GM19328 (cell line): Measurements from ENCODE around the gene SFT2D1.
"Not testable (repeated sequence)": the region's sequence is repeated elsewhere in the genome, so short reads cannot be mapped to it uniquely, and the experiment has no call there.

Experiments used
- ATAC-seq: cut with Tn5 transposase; IDR thresholded peaks from one replicate; pipeline ENCODE4 v1.9.1; 2021; ENCODE audit warnings: mild to moderate bottlenecking, moderate library complexity; ENCODE audit not compliant: unreplicated experiment

Gene SFT2D1

GRCh38 chr6:166364456-166364855 is 22.1 kb upstream of the SFT2D1 start:
- ATAC-seq = no peak

GRCh38 chr6:166362427-166362826 is 20.1 kb upstream of the SFT2D1 start:
- not testable (repeated sequence) for ATAC-seq

- ATAC-seq = no peak
These were observed 18.7 kb upstream of the SFT2D1 start for GRCh38 chr6:166361077-166361429.

- ATAC-seq = no peak
These were observed 18.1 kb upstream of the SFT2D1 start for GRCh38 chr6:166360243-166361076.

- ATAC-seq = no peak
These were observed 13.2 kb upstream of the SFT2D1 start for GRCh38 chr6:166355552-166355951.

GRCh38 chr6:166354965-166355364 is 12.6 kb upstream of the SFT2D1 start:
- no peak for ATAC-seq

- ATAC-seq = no peak
These were observed 11.8 kb upstream of the SFT2D1 start for GRCh38 chr6:166354143-166354542.

GRCh38 chr6:166353507-166353906 is 11.2 kb upstream of the SFT2D1 start:
- ATAC-seq = no peak

- no peak for ATAC-seq
These were observed 10.6 kb upstream of the SFT2D1 start for GRCh38 chr6:166352923-166353322.

GRCh38 chr6:166351715-166352285 is 9.5 kb upstream of the SFT2D1 start:
- peak; percentile 86 for ATAC-seq

- ATAC-seq = no peak
These were observed 6.1 kb upstream of the SFT2D1 start for GRCh38 chr6:166348305-166348949.

GRCh38 chr6:166346965-166347364 is 4.6 kb upstream of the SFT2D1 start:
- no peak for ATAC-seq

- no peak for ATAC-seq
These were observed 4.1 kb upstream of the SFT2D1 start for GRCh38 chr6:166346449-166346848.

- not testable (repeated sequence) for ATAC-seq
These were observed 3.3 kb upstream of the SFT2D1 start for GRCh38 chr6:166345672-166346071.

GRCh38 chr6:166344921-166345320 is 2.6 kb upstream of the SFT2D1 start:
- not testable (repeated sequence) for ATAC-seq

- ATAC-seq = no peak
These were observed 1.9 kb upstream of the SFT2D1 start for GRCh38 chr6:166344240-166344639.

- peak; percentile 25 for ATAC-seq
These were observed 774 bp upstream of the SFT2D1 start for GRCh38 chr6:166343150-166343487.

GRCh38 chr6:166341977-166342348 is 382 bp downstream of the SFT2D1 start:
- ATAC-seq = no peak

- no peak for ATAC-seq
These were observed 881 bp downstream of the SFT2D1 start for GRCh38 chr6:166341464-166341863.

- ATAC-seq = no peak
These were observed 3.5 kb downstream of the SFT2D1 start for GRCh38 chr6:166338854-166339253.

- no peak for ATAC-seq
These were observed 5.5 kb downstream of the SFT2D1 start for GRCh38 chr6:166336847-166337246.
